GM18870 (cell line): ENCODE data around the gene XKR3.
"Not testable (repeated sequence)": the region's sequence is repeated elsewhere in the genome, so short reads cannot be mapped to it uniquely, and the experiment has no call there.

Experiments used
- ATAC-seq: cut with Tn5 transposase; IDR thresholded peaks from one replicate; pipeline ENCODE4 v1.9.1; 2021; ENCODE audit warnings: moderate library complexity; ENCODE audit not compliant: unreplicated experiment

XKR3 gene

DNA sequence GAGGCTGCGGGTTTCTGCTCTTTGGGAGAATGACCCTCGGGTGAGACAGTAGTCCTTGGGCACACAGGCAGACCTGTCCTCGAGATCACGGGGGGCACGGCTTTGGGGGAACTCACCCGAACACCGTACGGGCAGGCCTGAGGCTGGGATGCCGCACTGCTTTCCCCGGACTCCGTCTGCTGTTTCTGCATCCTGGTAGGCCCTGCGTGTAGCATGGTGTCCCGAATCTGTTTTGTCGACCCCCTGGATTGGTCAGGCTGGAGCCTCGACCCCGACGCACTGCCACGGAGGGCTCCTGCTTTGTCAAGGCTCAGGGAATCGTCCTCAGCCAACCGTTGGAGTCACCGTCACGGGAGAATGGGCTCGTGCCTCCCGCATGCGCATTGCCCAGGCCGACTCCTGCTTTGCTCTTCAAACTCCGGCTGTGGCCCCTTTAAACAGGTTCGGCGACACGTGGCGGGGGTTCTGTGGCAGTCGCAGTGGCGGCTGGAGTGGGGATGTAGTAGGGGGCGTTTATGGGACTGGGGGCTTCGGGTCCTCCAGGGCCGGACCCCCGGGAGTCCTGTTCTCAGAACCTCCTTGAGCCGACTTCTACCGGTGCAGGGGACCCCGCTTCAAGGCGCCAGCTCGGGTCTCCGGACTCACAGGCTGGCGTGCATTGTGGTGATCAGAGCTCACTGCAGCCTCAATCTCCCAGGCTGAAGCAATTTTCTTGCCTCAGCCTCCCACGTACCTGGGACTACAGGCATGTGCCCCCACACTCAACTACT is 76.9 kb downstream of the XKR3 start:
- ATAC-seq: not testable (repeated sequence)

DNA sequence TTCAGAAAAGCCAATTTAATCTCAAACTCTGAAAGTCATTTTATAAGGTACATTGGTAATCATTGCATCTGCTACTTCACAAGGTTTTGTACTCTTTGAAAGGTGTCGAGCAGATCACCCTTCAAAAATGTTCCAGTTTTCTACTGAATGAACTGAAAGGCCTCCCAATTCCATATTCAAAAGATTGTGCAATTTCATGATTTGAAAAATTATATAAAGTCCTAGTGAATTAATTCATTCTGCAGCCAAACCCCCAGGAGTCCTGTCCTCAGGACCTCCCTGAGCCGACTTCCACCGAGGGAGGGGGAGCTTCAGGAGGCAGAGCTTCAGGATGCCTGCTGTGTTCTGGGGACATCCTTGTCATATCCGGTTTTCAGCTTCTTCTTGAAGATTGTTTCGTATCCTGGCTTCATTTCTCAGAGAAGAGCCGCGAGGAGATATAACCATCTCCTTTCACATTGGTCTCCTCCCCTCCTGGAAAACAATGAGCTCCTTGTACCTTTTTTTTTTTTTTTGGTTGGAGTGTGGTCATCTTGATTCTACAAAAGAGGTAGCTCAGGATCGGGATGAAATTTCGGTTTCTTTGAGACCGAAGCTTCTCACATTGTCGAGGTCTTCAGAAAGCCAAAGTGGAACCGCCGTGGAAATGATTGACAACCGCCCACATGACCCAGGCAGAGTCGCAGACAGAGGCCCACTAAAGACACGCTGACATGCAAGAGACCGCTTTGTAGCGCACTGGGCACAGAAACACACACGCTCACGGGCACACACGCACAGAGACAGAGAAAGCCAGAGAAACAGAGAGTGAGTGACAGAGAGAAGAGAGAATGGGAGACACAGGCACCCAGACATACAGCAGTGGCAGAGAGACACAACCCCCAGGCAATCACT is 77.7 kb downstream of the XKR3 start:
- ATAC-seq: not testable (repeated sequence)

DNA sequence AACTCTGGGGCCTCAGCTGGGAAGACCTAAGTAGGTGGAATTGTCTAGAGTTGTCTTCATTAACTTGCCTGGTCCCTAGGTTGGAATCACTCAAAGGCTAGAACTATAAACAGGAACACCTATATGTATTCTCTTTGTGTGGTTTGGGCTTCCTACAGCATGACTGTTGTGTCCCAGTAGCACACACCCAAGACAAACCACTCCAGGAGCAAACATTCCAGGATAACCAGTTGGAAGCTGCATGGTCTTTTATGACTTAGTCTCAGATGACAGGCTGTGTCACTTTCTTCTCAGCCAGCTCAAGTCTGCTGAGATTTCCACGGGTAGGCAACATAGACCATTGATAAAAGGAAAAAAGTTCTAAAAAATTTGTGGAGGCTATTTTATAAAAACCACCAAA is 90.9 kb downstream of the XKR3 start:
- not testable (repeated sequence) for ATAC-seq
